GM23338 (cell line): ENCODE measurements around the gene TRDMT1. TPM values are rescaled to one million over a fixed set of nuclear protein-coding genes. Genes with fewer than 3 reads are reported as not detected.

ENCODE experiments used
- ATAC-seq: fragments of 200-7000 bp; cut with Tn5 transposase; 3 replicates; pipeline ENCODE4 v1.9.1; 2020
- DNase-seq: peaks from one replicate; pipeline ENCODE4 v3.0.0-alpha.2; 2015; ENCODE audit warnings: low spot score
- H2AFZ ChIP-seq: fragments of 200-600 bp; sonication (generic); 2 replicates; pipeline ENCODE4 v1.8.0; 2016; ENCODE audit warnings: antibody characterized with exemption, mild to moderate bottlenecking, moderate library complexity
- H3F3A ChIP-seq: fragments of 200-600 bp; sonication (generic); replicated peaks from 2 replicates; pipeline ENCODE4 v1.8.0; 2017; ENCODE audit warnings: antibody characterized with exemption, mixed run types, low read depth
- H3K27ac ChIP-seq: fragments of 200-600 bp; sonication (generic); 2 replicates; pipeline ENCODE4 v1.6.1; 2016; ENCODE audit warnings: low read depth
- H3K27me3 ChIP-seq: fragments of 200-600 bp; sonication (generic); 2 replicates; pipeline ENCODE4 v1.8.0; 2016; ENCODE audit warnings: mild to moderate bottlenecking, mixed run types, moderate library complexity; ENCODE audit not compliant: insufficient read depth
- H3K36me3 ChIP-seq: fragments of 200-600 bp; sonication (generic); 2 replicates; pipeline ENCODE4 v1.8.0; 2016; ENCODE audit warnings: mild to moderate bottlenecking; ENCODE audit not compliant: insufficient read depth
- H3K4me1 ChIP-seq: fragments of 200-600 bp; sonication (generic); 2 replicates; pipeline ENCODE4 v1.8.0; 2016; ENCODE audit warnings: mild to moderate bottlenecking, moderate library complexity; ENCODE audit not compliant: insufficient read depth
- H3K4me2 ChIP-seq: fragments of 200-600 bp; sonication (generic); 2 replicates; pipeline ENCODE4 v1.7.1; 2017; ENCODE audit warnings: mixed run types
- H3K4me3 ChIP-seq: fragments of 200-600 bp; sonication (generic); 2 replicates; pipeline ENCODE4 v1.6.1; 2016; ENCODE audit warnings: mixed run types
- H3K79me2 ChIP-seq: fragments of 200-600 bp; sonication (generic); replicated peaks from 2 replicates; pipeline ENCODE4 v1.8.0; 2017; ENCODE audit warnings: mild to moderate bottlenecking; ENCODE audit not compliant: insufficient read depth
- H3K9me2 ChIP-seq: fragments of 200-600 bp; sonication (generic); 2 replicates; pipeline ENCODE4 v1.8.0; 2017; ENCODE audit not compliant: insufficient read depth
- H4K20me1 ChIP-seq: fragments of 200-600 bp; sonication (generic); replicated peaks from 2 replicates; pipeline ENCODE4 v1.8.0; 2017; ENCODE audit warnings: mild to moderate bottlenecking; ENCODE audit not compliant: insufficient read depth
- H3K27ac Mint-ChIP-seq: 2 replicates; pipeline ENCODE4 v1.8.0; 2020; ENCODE audit warnings: inconsistent platforms, mild to moderate bottlenecking, moderate library complexity, mixed read lengths
- H3K27me3 Mint-ChIP-seq: 3 replicates; pipeline ENCODE4 v1.8.0; 2022; ENCODE audit warnings: low read depth, mild to moderate bottlenecking, moderate library complexity, mixed read lengths, inconsistent platforms; ENCODE audit not compliant: insufficient read depth, poor library complexity
- H3K36me3 Mint-ChIP-seq: 3 replicates; pipeline ENCODE4 v1.8.0; 2021; ENCODE audit warnings: low read depth, mild to moderate bottlenecking, inconsistent platforms, moderate library complexity, mixed read lengths
- H3K4me1 Mint-ChIP-seq: 3 replicates; pipeline ENCODE4 v1.8.0; 2020; ENCODE audit warnings: mild to moderate bottlenecking, inconsistent platforms, mixed read lengths
- H3K4me3 Mint-ChIP-seq: 3 replicates; pipeline ENCODE4 v1.8.0; 2021; ENCODE audit warnings: moderate library complexity, mild to moderate bottlenecking, inconsistent platforms, mixed read lengths
- H3K9me3 Mint-ChIP-seq: 3 replicates; pipeline ENCODE4 v1.8.0; 2020; ENCODE audit warnings: moderate library complexity, mild to moderate bottlenecking, inconsistent platforms, mixed read lengths
- CREB1 ChIP-seq: fragments of 250-450 bp; sonication (Bioruptor Pico); IDR thresholded peaks from 2 replicates; pipeline ENCODE4 v1.5.0; 2020; ENCODE audit warnings: low read depth, mild to moderate bottlenecking, moderate library complexity
- ETS1 ChIP-seq: IDR thresholded peaks from 2 replicates; pipeline ENCODE4 v1.6.1; 2016; ENCODE audit warnings: antibody characterized with exemption
- EZH2 ChIP-seq: fragments of 200-600 bp; sonication (generic); IDR thresholded peaks from one replicate; pipeline ENCODE4 v1.8.0; 2017; ENCODE audit warnings: antibody characterized with exemption, mild to moderate bottlenecking, low read depth; ENCODE audit not compliant: unreplicated experiment
- EZH2phosphoT487 ChIP-seq: fragments of 200-600 bp; sonication (generic); IDR thresholded peaks from one replicate; pipeline ENCODE4 v1.8.1; 2018; ENCODE audit warnings: antibody characterized with exemption; ENCODE audit not compliant: unreplicated experiment
- NANOG ChIP-seq: IDR thresholded peaks from 2 replicates; pipeline ENCODE4 v1.6.1; 2016; ENCODE audit warnings: antibody characterized with exemption, borderline replicate concordance
- POLR2AphosphoS5 ChIP-seq: IDR thresholded peaks from 2 replicates; pipeline ENCODE4 v1.6.1; 2016; ENCODE audit warnings: antibody characterized with exemption, low read depth
- REST ChIP-seq: IDR thresholded peaks from one replicate; pipeline ENCODE4 v1.6.1; 2018; ENCODE audit warnings: antibody characterized with exemption; ENCODE audit not compliant: unreplicated experiment
- STAT1 ChIP-seq: IDR thresholded peaks from one replicate; pipeline ENCODE4 v1.6.1; 2016; ENCODE audit warnings: antibody characterized with exemption; ENCODE audit not compliant: unreplicated experiment
- ZNF114 ChIP-seq: fragments of 250-450 bp; sonication (Bioruptor Pico); IDR thresholded peaks from 2 replicates; pipeline ENCODE4 v1.5.0; 2020; ENCODE audit warnings: mild to moderate bottlenecking, moderate library complexity
- ZNF331 ChIP-seq: fragments of 250-450 bp; sonication (Bioruptor Pico); IDR thresholded peaks from 2 replicates; pipeline ENCODE4 v1.5.0; 2020; ENCODE audit warnings: low read depth, mild to moderate bottlenecking, moderate library complexity
- ZNF462 ChIP-seq: fragments of 250-450 bp; sonication (Bioruptor Pico); IDR thresholded peaks from 2 replicates; pipeline ENCODE4 v1.5.0; 2020; ENCODE audit warnings: mild to moderate bottlenecking, moderate library complexity
- polyA plus RNA-seq: library from polyadenylated mRNA; unstranded; fragments of >200 nt; fragmentation: Nextera tagmentation; extraction: Ambion mirVana; gene quantifications from 2 replicates; pipeline ENCODE4 v1.2.1, GENCODE V29; 2016
- total RNA-seq: library from RNA; depleted of rRNA; stranded (reverse); fragments of >200 nt; shearing (Covaris generic); gene quantifications from 2 replicates; pipeline ENCODE4 v1.2.3, GENCODE V29; 2014

TRDMT1 gene
- total and polyA plus RNA-seq, 2 experiments from 2014 or later, result 16.0 to 37.7 TPM

DNA sequence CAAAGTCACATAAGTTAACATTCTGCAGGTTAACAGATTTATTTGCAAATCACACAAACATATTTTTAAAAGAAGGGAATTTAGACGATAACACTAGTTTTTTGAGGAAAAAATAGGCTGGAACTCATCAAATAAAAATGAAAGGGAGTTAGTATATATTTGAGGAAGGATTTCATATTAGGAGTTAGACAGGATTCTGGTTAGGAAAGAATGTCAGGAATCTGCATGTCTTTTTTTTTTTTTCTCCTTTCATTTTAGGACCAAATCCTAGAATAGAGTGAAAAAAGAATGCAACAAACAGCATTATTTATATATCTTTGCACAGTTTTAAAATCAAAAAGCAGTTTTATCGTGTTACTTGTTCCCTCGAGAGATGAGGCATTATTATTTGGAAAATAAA is 8.9 kb upstream of the TRDMT1 start:
- Histone ChIP-seq H3K27ac (no peak overlapping the region), H3K36me3 (no peaks in the 10 kb centered on the region), H3F3A (no peaks in the 10 kb centered on the region), H3K79me2 (no peaks in the 10 kb centered on the region), H3K9me2 (no peaks in the 10 kb centered on the region), H3K4me1 (peaks cover 7% of the 10 kb centered on the region), H4K20me1 (no peaks in the 10 kb centered on the region), H3K4me2 (no peak overlapping the region), H2AFZ (no peak overlapping the region), H3K27me3 (no peaks in the 10 kb centered on the region), H3K4me3 (no peak overlapping the region)
- Mint-ChIP-seq H3K27ac (no peak overlapping the region), H3K36me3 (no peaks in the 10 kb centered on the region), H3K4me3 (no peak overlapping the region), H3K4me1 (peaks cover 35% of the 10 kb centered on the region), H3K9me3 (no peaks in the 10 kb centered on the region; the same call in 2 of the 3 replicates), H3K27me3 (peaks cover 3% of the 10 kb centered on the region)
- DNase-seq (no peak), ATAC-seq (no peak)
- no peak for TF ChIP-seq ZNF114 (CRISPR knock-in tag)
- TF ChIP-seq CREB1 (CRISPR knock-in tag), result no peak
- no peak for TF ChIP-seq NANOG
- TF ChIP-seq ZNF331 (CRISPR knock-in tag), result no peak
- no peak for TF ChIP-seq EZH2
- TF ChIP-seq ETS1, result no peak
- TF ChIP-seq REST, result no peak
- TF ChIP-seq POLR2AphosphoS5, result no peak
- no peak for TF ChIP-seq STAT1
- TF ChIP-seq ZNF462 (CRISPR knock-in tag), result no peak
- TF ChIP-seq EZH2phosphoT487, result no peak
